HEK293T (cell line): ENCODE measurements around the gene EEF2.

Experiments
- ARNT ChIP-seq: fragments of 450-650 bp; IDR thresholded peaks from 2 replicates; pipeline ENCODE4 v1.6.1; 2017; ENCODE audit warnings: mild to moderate bottlenecking
- BHLHE40 ChIP-seq: fragments of 450-650 bp; IDR thresholded peaks from 2 replicates; pipeline ENCODE4 v1.6.1; 2016; ENCODE audit warnings: mild to moderate bottlenecking, moderate library complexity, borderline replicate concordance
- CTBP1 ChIP-seq: fragments of 450-650 bp; IDR thresholded peaks from 2 replicates; pipeline ENCODE4 v1.6.1; 2016; ENCODE audit warnings: borderline replicate concordance
- FOXA1 ChIP-seq: fragments of 450-650 bp; IDR thresholded peaks from 2 replicates; pipeline ENCODE4 v1.6.1; 2016; ENCODE audit warnings: mild to moderate bottlenecking
- FOXK2 ChIP-seq: fragments of 450-650 bp; IDR thresholded peaks from 2 replicates; pipeline ENCODE4 v1.6.1; 2016; ENCODE audit warnings: mild to moderate bottlenecking
- FOXM1 ChIP-seq: fragments of 450-650 bp; IDR thresholded peaks from 2 replicates; pipeline ENCODE4 v1.6.1; 2017; ENCODE audit warnings: mild to moderate bottlenecking, borderline replicate concordance
- HDGF ChIP-seq: fragments of 450-650 bp; IDR thresholded peaks from 2 replicates; pipeline ENCODE4 v1.6.1; 2017; ENCODE audit warnings: antibody characterized with exemption, borderline replicate concordance
- L3MBTL2 ChIP-seq: fragments of 450-650 bp; conservative IDR thresholded peaks from 2 replicates; pipeline ENCODE4 v1.6.1; 2016; ENCODE audit warnings: mild to moderate bottlenecking
- SP1 ChIP-seq: fragments of 450-650 bp; IDR thresholded peaks from 2 replicates; pipeline ENCODE4 v1.6.1; 2017
- SUZ12 ChIP-seq: fragments of 450-650 bp; IDR thresholded peaks from 2 replicates; pipeline ENCODE4 v1.6.1; 2016; ENCODE audit warnings: mild to moderate bottlenecking

DNA sequence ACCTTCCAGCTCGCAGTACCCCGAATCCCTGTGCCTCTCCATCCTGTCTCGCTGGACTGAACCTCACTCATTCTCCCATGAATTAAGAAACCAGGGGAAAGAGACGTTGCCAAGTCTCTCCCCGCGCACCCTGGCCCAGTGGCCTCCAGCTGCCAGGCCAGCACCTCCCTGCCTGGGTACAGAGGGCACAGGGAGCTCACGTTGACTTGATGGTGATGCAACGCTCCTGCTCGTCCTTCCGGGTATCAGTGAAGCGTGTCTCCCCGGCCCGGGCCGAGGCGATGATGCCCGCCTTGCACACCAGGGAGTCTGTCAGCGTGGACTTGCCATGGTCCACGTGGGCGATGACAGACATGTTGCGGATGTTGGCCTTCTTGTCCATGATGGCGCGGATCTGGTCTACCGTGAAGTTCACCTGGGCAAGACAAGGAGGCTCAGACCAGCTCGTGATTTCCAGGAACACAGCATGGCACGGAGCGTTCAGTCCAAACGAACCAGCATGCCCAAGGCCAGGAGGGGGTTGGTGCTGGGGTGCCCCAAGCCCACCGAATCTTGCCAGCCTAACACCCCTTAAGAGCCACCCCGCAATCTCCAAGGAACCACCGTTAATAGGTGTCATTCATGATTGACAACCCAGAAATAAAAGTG is 1.2 kb downstream of the EEF2 start:
- no peak for TF ChIP-seq FOXA1
- no peak for TF ChIP-seq ARNT
- no peak for TF ChIP-seq L3MBTL2
- TF ChIP-seq BHLHE40: no peak
- TF ChIP-seq FOXM1: no peak
- no peak for TF ChIP-seq SP1
- TF ChIP-seq SUZ12: no peak
- TF ChIP-seq CTBP1: no peak
- no peak for TF ChIP-seq FOXK2
- no peak for TF ChIP-seq HDGF
